Adrenal gland (tissue), 12 donors: ENCODE results near the gene CAD. TPM values are rescaled to one million over a fixed set of nuclear protein-coding genes. Genes with fewer than 3 reads are reported as not detected.

Experiments
- DNase-seq, 7 donors: peaks; one replicate each; pipeline ENCODE4 v3.0.0-alpha.2; 2019 to 2020
- H3K27ac ChIP-seq, 5 donors: fragments of 200-600 bp; sonication (generic) in 4 of 5; 1 replicate in 3 of 5; 2 replicates in 2 of 5; pipeline versions ENCODE4 v1.5.1 to v1.8.0; 2016 to 2020; ENCODE audit warnings: mild to moderate bottlenecking in 1 of 5
- H3K27me3 ChIP-seq: fragments of 200-600 bp; 2 replicates; pipeline ENCODE4 v1.8.0; 2021
- H3K36me3 ChIP-seq, 2 donors: fragments of 200-600 bp; replicated peaks in 1 of 2; 1 replicate in 1 of 2; 2 replicates in 1 of 2; pipeline versions ENCODE4 v1.5.1 to v1.8.0; 2018 to 2022
- H3K4me1 ChIP-seq, 2 donors: fragments of 200-600 bp; replicated peaks in 1 of 2; 1 replicate in 1 of 2; 2 replicates in 1 of 2; pipeline versions ENCODE4 v1.5.1 to v1.8.0; 2018 to 2021
- H3K4me3 ChIP-seq, 4 donors: fragments of 200-600 bp; sonication (generic) in 3 of 4; one replicate each; pipeline ENCODE4 v1.5.1; 2016 to 2018
- H3K9me3 ChIP-seq, 3 donors: fragments of 200-600 bp; sonication (generic) in 1 of 3; replicated peaks in 1 of 3; 1 replicate in 2 of 3; 2 replicates in 1 of 3; pipeline versions ENCODE4 v1.5.1 to v1.8.0; 2016 to 2021
- POLR2A ChIP-seq, 2 donors: fragments of 450-650 bp; IDR thresholded peaks; one replicate each; pipeline ENCODE4 v1.6.1; 2017; ENCODE audit warnings: antibody characterized with exemption in 2 of 2, mild to moderate bottlenecking in 2 of 2, moderate library complexity in 1 of 2
- WGBS, 4 donors: extraction: QIAGEN DNeasy Blood & Tissue Kit in 2 of 4; methylation state at CpG; one replicate each; pipeline versions ENCODE4 v1.1.5 to v1.1.7; 2013 to 2017; 5-methylcytosine and 5-hydroxymethylcytosine counted together
- intact Hi-C, 2 donors: fragments of 100-400 bp; cut with DNase I; formaldehyde crosslinking; loops; one replicate each; pipeline versions ENCODE4 v1.14.1 to v1.15.0; 2022 to 2023
- polyA plus RNA-seq, 3 donors: library from polyadenylated mRNA; stranded (reverse); fragments of 200-250 nt in 2 of 3; fragments of 350-450 nt in 1 of 3; fragmentation: Illumina TruSeq in 1 of 3; extraction: RNeasy Lipid Tissue Mini Kit (QIAGEN cat#74804) in 1 of 3; gene quantifications; one replicate each; pipeline ENCODE4 v1.2.3, GENCODE V29; 2013 to 2014
- total RNA-seq, 9 donors: library from RNA; depleted of rRNA in 4 of 9; stranded (reverse); fragments of >200 nt in 4 of 9; fragments of 120-200 nt in 1 of 9; fragmentation: NEBNext Ultra II Directional in 1 of 9; extraction: Animal tissue kit (Norgen Biotek cat#: 25700) in 1 of 9; gene quantifications; one replicate each; pipeline versions ENCODE4 v1.1.0 to v1.2.4, GENCODE V29; 2013 to 2023
- TF ChIP-seq, protein P1 (sequence below), 6 experiments: fragments of 450-650 bp in 4 of 6; fragments of 200-600 bp in 2 of 6; sonication (generic) in 1 of 6; IDR thresholded peaks; 1 replicate in 5 of 6; 2 replicates in 1 of 6; pipeline versions ENCODE4 v1.5.1 to v1.8.0; 2016 to 2021; ENCODE audit warnings: antibody characterized with exemption in 6 of 6, mild to moderate bottlenecking in 2 of 6, moderate library complexity in 1 of 6
- donor health status: healthy with polysubstance abuse.
- donor health status: Bipolar disorder and iron deficiency.
- donor health status: DM: yes; HTN: yes; CAD: no.
- donor health status: DM: no; HTN: no; CAD: no.
- donor health status: DM: no; HTN: no; CAD: no.
- donor health status: DM: yes; HTN: yes; CAD: no.

Gene CAD
- total and polyA plus RNA-seq, 12 donors, result 8.9 to 70.5 (median 18.4) TPM

DNA sequence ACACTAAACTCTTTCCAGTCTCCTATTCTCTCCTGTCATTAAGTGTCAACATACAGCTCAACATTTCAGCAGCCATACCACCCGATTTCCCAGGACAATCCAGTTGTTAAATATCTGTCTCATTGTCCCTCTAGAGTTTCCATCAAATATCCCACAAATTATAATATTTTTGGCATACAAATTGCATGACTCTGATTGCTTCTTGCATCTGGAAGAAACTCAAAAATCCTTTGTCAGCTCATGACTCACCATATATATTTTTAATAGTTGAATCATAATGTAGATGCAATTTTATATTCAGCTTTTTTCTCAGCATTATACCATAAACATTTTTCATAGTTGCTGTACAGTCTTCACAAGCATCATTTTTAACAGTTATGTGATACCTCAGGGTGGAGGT lies 38.5 kb downstream of the CAD start:
- H3K36me3 ChIP-seq, result no peaks in the 10 kb centered on the region
- no peak for DNase-seq
- H3K27me3 ChIP-seq, result no peaks in the 10 kb centered on the region
- H3K9me3 ChIP-seq, result no peaks in the 10 kb centered on the region
- peaks cover 0 to 5% of the 10 kb centered on the region in 2 donors for H3K4me1 ChIP-seq
- no peak overlapping the region for H3K27ac ChIP-seq
- no peak for TF ChIP-seq POLR2A (IDR thresholded peaks at IDR 0.05)
- TF ChIP-seq, protein P1, sequence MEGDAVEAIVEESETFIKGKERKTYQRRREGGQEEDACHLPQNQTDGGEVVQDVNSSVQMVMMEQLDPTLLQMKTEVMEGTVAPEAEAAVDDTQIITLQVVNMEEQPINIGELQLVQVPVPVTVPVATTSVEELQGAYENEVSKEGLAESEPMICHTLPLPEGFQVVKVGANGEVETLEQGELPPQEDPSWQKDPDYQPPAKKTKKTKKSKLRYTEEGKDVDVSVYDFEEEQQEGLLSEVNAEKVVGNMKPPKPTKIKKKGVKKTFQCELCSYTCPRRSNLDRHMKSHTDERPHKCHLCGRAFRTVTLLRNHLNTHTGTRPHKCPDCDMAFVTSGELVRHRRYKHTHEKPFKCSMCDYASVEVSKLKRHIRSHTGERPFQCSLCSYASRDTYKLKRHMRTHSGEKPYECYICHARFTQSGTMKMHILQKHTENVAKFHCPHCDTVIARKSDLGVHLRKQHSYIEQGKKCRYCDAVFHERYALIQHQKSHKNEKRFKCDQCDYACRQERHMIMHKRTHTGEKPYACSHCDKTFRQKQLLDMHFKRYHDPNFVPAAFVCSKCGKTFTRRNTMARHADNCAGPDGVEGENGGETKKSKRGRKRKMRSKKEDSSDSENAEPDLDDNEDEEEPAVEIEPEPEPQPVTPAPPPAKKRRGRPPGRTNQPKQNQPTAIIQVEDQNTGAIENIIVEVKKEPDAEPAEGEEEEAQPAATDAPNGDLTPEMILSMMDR (IDR thresholded peaks at IDR 0.05), result no peak
- intact Hi-C loops, result no loop called here
- WGBS, 4 donors, result 29 to 36% (median 34%) methylated on average over 1 of the region's 1 CpG
- no peak overlapping the region for H3K4me3 ChIP-seq

DNA sequence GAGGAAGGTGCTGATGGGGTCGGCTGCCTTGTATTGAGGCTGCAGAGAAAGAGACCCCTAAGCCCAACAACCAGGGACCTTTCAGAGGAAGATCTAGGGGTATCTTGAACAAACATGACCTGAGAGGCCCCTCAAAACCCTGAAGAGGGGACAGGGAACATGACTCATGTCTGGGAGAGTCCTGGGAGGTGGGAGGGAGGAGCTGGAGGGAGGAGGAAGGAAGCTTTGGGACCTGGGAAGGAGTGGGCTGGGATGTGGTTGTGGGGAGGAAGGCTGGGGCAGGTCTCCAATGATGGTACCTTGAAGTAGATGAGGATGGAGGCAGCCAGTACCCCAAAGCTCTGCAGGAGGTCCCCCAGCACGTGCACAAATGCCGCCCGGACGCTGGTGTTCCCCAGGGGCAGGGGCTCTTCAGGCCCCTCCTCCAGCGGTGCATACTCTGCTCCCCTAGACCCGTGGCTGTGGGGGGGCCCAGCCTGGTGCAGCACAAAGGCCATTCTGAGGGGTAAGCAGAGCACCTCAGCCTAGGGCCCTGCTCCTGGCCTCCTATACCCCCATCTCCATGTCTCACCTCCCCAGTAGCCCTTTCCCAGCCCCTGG lies 39.8 kb downstream of the CAD start:
- no peak overlapping the region for H3K27ac ChIP-seq
- TF ChIP-seq, protein P1 (IDR thresholded peaks at IDR 0.05), result no peak
- no peak for TF ChIP-seq POLR2A (IDR thresholded peaks at IDR 0.05)
- H3K4me3 ChIP-seq, result no peak overlapping the region
- no peaks in the 10 kb centered on the region for H3K36me3 ChIP-seq
- intact Hi-C loops, result no loop called here
- no peaks in the 10 kb centered on the region for H3K27me3 ChIP-seq
- peaks cover 0 to 8% of the 10 kb centered on the region in 2 donors for H3K4me1 ChIP-seq
- no peak for DNase-seq
- no peaks in the 10 kb centered on the region for H3K9me3 ChIP-seq
- WGBS, 4 donors, result 78 to 94% (median 85%) methylated on average over 7 of the region's 7 CpGs

DNA sequence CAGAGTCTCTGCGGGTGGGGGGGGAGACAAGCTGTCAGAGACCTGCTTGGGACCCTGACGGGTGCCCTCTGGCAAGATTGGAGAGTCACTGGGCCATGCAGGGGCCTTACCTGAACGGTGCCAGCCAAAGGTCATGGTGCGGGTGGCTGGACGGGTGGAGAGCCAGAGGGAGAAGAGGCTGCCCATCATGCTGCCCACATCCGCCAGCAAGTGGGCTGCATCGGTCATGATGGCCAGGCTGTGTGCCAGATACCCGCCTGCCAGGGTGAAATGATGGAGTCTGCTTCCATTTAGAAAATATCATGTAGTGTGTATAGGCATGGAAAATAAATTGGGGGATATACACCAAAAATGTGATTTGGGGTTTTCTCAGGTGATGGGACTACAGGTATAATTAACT lies 40.9 kb downstream of the CAD start:
- H3K36me3 ChIP-seq, result no peaks in the 10 kb centered on the region
- WGBS, 4 donors, result 78 to 89% (median 84%) methylated on average over 5 to 8 of the region's 8 CpGs
- H3K9me3 ChIP-seq, result no peaks in the 10 kb centered on the region
- no peak overlapping the region for H3K27ac ChIP-seq
- TF ChIP-seq POLR2A (IDR thresholded peaks at IDR 0.05), result no peak
- TF ChIP-seq, protein P1 (IDR thresholded peaks at IDR 0.05), result no peak
- DNase-seq, result no peak
- intact Hi-C loops, result no loop called here
- H3K27me3 ChIP-seq, result no peaks in the 10 kb centered on the region
- no peak overlapping the region for H3K4me3 ChIP-seq
- H3K4me1 ChIP-seq, result peaks cover 9 to 19% of the 10 kb centered on the region in 2 donors

DNA sequence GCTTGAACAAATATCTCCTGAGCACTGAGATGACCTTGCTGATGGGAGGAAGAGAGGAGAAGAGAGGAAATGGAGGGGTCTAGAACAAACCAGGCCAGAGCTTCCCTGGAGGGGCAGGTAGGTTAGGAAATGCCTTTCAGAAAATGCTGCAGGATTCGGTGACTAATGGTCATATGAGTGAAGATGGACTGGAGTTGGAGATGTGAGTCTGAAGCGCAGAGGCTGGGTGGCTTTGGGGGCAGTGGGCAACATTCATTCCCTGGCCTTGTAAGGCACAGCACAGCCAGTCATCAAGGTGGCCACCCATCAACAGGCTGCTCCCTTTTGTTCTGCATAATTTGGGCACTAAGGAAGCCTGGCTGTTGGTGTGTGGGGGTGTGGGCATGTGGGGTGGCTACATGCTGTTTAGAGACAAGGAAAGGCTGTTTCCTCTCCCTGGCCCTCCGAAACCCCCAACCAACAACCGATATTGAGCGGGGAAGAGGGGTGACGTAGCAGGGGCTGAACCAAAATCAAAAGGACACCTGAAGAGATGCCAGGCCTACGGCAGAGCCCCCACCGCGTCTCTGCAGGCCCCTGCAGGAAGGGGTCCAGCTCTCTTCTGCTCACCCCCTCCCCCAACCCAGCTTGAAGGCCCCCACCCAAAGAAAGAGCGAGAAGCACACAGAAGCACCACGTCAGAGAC lies 44.2 kb downstream of the CAD start:
- no peak for TF ChIP-seq POLR2A (IDR thresholded peaks at IDR 0.05)
- TF ChIP-seq, protein P1 (IDR thresholded peaks at IDR 0.05), result no peak
- intact Hi-C loops, result no loop called here

More for the DNA sequence above, 44.2 kb downstream of the CAD start:
- WGBS, 4 donors, result 58 to 68% (median 64%) methylated on average over 11 of the region's 11 CpGs
- Histone ChIP-seq H3K4me1 (peaks cover 23 to 37% of the 10 kb centered on the region in 2 donors), H3K4me3 (no peak overlapping the region), H3K9me3 (no peaks in the 10 kb centered on the region), H3K36me3 (no peaks in the 10 kb centered on the region), H3K27me3 (peaks cover 7% of the 10 kb centered on the region), H3K27ac (no peak overlapping the region)
- DNase-seq, result no peak
